Mesothelial cell of epicardium (in vitro differentiated cells): ENCODE data around the gene PIAS2. TPM values are rescaled to one million over a fixed set of nuclear protein-coding genes. Genes with fewer than 3 reads are reported as not detected.

ENCODE experiments used
- DNase-seq, 2 experiments: peaks; one replicate each; pipeline ENCODE4 v3.0.0; 2021; ENCODE audit warnings: low spot score in 2 of 2; ENCODE audit not compliant: unreplicated experiment in 2 of 2
- H3K27ac Mint-ChIP-seq: 2 replicates; pipeline ENCODE4 v1.8.0; 2021; ENCODE audit warnings: mixed read lengths
- H3K27me3 Mint-ChIP-seq: 2 replicates; pipeline ENCODE4 v1.8.0; 2021; ENCODE audit warnings: low read depth, mixed read lengths
- H3K36me3 Mint-ChIP-seq: 2 replicates; pipeline ENCODE4 v1.8.0; 2021; ENCODE audit warnings: mixed read lengths
- H3K4me1 Mint-ChIP-seq: 2 replicates; pipeline ENCODE4 v1.8.0; 2021; ENCODE audit warnings: mixed read lengths
- H3K4me3 Mint-ChIP-seq: 2 replicates; pipeline ENCODE4 v1.8.0; 2021; ENCODE audit warnings: mild to moderate bottlenecking, moderate library complexity, mixed read lengths
- H3K9me3 Mint-ChIP-seq: 2 replicates; pipeline ENCODE4 v1.8.0; 2021; ENCODE audit warnings: mixed read lengths
- total RNA-seq: library from RNA; stranded (reverse); gene quantifications from 3 replicates; pipeline ENCODE4 v1.2.1, GENCODE V29; 2021
- TF ChIP-seq, protein P1 (sequence below): fragments of 200-600 bp; sonication (generic); IDR thresholded peaks from one replicate; pipeline ENCODE4 v1.5.0; 2021; ENCODE audit warnings: antibody characterized with exemption; ENCODE audit not compliant: unreplicated experiment

The PIAS2 gene
- total RNA-seq, 1 donor from 2014 or later, result 55.7 TPM

- no peak overlapping the region for H3K4me3 Mint-ChIP-seq
- no peaks in the 10 kb centered on the region for H3K27me3 Mint-ChIP-seq
- H3K36me3 Mint-ChIP-seq, result peaks cover 22% of the 10 kb centered on the region
- H3K27ac Mint-ChIP-seq, result no peak overlapping the region
- no peak for DNase-seq
- H3K4me1 Mint-ChIP-seq, result no peaks in the 10 kb centered on the region
- H3K9me3 Mint-ChIP-seq, result no peaks in the 10 kb centered on the region
- TF ChIP-seq, protein P1, sequence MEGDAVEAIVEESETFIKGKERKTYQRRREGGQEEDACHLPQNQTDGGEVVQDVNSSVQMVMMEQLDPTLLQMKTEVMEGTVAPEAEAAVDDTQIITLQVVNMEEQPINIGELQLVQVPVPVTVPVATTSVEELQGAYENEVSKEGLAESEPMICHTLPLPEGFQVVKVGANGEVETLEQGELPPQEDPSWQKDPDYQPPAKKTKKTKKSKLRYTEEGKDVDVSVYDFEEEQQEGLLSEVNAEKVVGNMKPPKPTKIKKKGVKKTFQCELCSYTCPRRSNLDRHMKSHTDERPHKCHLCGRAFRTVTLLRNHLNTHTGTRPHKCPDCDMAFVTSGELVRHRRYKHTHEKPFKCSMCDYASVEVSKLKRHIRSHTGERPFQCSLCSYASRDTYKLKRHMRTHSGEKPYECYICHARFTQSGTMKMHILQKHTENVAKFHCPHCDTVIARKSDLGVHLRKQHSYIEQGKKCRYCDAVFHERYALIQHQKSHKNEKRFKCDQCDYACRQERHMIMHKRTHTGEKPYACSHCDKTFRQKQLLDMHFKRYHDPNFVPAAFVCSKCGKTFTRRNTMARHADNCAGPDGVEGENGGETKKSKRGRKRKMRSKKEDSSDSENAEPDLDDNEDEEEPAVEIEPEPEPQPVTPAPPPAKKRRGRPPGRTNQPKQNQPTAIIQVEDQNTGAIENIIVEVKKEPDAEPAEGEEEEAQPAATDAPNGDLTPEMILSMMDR, result no peak
These were observed 59.0 kb downstream of the PIAS2 start for GRCh38 chr18:46858290-46858689.

DNA sequence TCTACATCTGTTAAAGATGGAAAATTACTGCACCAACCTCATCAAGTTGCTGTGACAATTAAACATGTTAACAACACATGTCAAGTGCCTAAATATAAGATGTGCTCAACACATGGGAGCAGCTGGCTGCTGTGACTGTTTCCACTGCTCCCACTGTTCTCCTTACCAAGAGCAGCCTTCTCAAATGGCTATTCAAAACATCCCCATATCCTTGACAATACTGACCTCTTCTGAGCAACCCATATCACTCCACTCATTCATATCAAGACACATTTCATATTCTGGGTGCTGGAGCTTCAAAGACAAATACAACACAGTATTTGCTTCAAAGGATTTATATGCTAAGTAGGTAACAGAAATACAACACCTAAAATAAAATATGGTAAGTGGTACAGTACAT, 60.3 kb downstream of the PIAS2 start:
- Mint-ChIP-seq H3K36me3 (peaks cover 27% of the 10 kb centered on the region), H3K9me3 (no peaks in the 10 kb centered on the region), H3K27ac (no peak overlapping the region), H3K4me3 (no peak overlapping the region), H3K4me1 (no peaks in the 10 kb centered on the region), H3K27me3 (no peaks in the 10 kb centered on the region)
- DNase-seq, result no peak
- TF ChIP-seq, protein P1, result no peak

DNA sequence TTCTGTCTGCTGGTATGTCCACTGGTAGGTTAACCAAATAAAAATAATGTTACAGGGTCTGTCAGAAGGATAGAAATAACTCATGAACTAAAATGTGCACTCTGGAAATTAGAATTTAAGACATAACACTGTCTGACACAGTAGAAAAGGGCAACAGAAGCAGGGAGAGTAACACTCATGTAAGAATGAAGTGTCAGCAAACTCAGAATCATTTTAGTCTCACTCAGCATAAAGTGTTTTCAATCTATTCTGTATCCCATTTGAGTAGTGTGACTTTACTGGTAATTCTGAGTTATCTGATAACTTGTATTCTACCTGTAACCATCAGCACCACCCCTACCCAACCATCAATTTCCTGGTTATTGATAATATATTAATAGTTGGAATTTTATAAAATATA, 68.3 kb downstream of the PIAS2 start:
- DNase-seq, result no peak
- Mint-ChIP-seq H3K4me3 (no peak overlapping the region), H3K27me3 (no peaks in the 10 kb centered on the region), H3K9me3 (no peaks in the 10 kb centered on the region), H3K4me1 (no peaks in the 10 kb centered on the region), H3K27ac (no peak overlapping the region), H3K36me3 (peaks cover 11% of the 10 kb centered on the region)
- TF ChIP-seq, protein P1, result no peak

DNA sequence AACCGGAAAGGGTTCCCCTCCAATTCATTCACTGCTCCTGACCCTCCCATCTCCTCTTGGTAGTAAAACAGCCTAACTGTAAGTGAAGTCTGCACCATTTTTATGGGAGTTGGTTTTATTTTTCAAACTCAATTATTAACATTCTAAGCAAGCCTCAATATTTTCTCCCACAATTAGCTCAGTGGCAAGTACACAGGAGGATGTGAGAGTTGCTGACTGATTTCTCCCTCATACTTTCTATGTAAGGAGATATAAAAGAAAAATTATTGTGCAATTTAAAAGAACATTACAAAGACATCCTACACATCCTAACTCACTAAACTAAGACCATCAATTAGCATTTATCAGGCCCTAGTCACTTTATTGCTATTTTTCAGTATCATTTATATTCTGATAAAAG, 73.9 kb downstream of the PIAS2 start:
- TF ChIP-seq, protein P1, result no peak
- Mint-ChIP-seq H3K4me3 (no peak overlapping the region), H3K9me3 (no peaks in the 10 kb centered on the region), H3K36me3 (peaks cover 11% of the 10 kb centered on the region), H3K27ac (no peak overlapping the region), H3K4me1 (peaks cover 6% of the 10 kb centered on the region), H3K27me3 (no peaks in the 10 kb centered on the region)
- no peak for DNase-seq

GRCh38 chr18:46842583-46842982, 74.7 kb downstream of the PIAS2 start:
- Mint-ChIP-seq H3K4me1 (peaks cover 6% of the 10 kb centered on the region), H3K27ac (no peak overlapping the region), H3K27me3 (no peaks in the 10 kb centered on the region), H3K9me3 (no peaks in the 10 kb centered on the region), H3K36me3 (peaks cover 11% of the 10 kb centered on the region), H3K4me3 (no peak overlapping the region)
- TF ChIP-seq, protein P1, result no peak
- DNase-seq, result no peak

DNA sequence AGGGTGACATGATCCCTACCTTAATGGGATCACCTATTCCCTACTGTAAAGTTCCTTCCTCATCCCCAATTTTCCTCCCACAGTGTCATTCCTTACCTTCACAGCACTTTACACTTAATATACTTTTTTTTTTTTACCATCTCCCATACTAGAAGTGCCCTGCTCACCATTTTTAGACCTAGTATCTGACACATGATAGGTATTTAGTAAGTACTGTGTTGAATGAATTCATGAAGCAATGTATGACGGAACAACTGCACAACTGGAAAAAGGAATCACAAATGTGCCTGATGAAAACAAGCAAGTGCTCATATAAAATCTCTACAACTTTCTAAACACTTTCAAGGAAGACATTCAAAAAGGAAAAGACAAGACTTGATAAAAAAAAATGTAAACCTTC, 83.4 kb downstream of the PIAS2 start:
- DNase-seq, result no peak
- H3K9me3 Mint-ChIP-seq, result no peaks in the 10 kb centered on the region
- no peaks in the 10 kb centered on the region for H3K27me3 Mint-ChIP-seq
- peaks cover 19% of the 10 kb centered on the region for H3K36me3 Mint-ChIP-seq
- H3K4me3 Mint-ChIP-seq, result no peak overlapping the region
- peaks cover 11% of the 10 kb centered on the region for H3K4me1 Mint-ChIP-seq
- TF ChIP-seq, protein P1, result no peak
- H3K27ac Mint-ChIP-seq, result no peak overlapping the region
